Measurements from ENCODE around the gene LMF1. TPM values are rescaled to one million over a fixed set of nuclear protein-coding genes. Genes with fewer than 3 reads are reported as not detected.

Gene LMF1
- total RNA-seq, 2 donors from 2014 or later: 15.8 to 20.1 TPM

- Histone ChIP-seq H3K36me3 (replicated peaks in 1 of 2; ENCODE audit: insufficient read depth in 1 of 2, low read depth in 2 of 2) (no peaks in the 10 kb centered on the region), H3K27me3 (no peaks in the 10 kb centered on the region), H3K9me3 (no peaks in the 10 kb centered on the region), H3K4me3 (no peak overlapping the region), H3K4me1 (no peaks in the 10 kb centered on the region), H3K27ac (no peak overlapping the region)
- DNase-seq (no peak), ATAC-seq (no peak)
- TF ChIP-seq, protein P1, sequence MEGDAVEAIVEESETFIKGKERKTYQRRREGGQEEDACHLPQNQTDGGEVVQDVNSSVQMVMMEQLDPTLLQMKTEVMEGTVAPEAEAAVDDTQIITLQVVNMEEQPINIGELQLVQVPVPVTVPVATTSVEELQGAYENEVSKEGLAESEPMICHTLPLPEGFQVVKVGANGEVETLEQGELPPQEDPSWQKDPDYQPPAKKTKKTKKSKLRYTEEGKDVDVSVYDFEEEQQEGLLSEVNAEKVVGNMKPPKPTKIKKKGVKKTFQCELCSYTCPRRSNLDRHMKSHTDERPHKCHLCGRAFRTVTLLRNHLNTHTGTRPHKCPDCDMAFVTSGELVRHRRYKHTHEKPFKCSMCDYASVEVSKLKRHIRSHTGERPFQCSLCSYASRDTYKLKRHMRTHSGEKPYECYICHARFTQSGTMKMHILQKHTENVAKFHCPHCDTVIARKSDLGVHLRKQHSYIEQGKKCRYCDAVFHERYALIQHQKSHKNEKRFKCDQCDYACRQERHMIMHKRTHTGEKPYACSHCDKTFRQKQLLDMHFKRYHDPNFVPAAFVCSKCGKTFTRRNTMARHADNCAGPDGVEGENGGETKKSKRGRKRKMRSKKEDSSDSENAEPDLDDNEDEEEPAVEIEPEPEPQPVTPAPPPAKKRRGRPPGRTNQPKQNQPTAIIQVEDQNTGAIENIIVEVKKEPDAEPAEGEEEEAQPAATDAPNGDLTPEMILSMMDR (IDR thresholded peaks at IDR 0.05): no peak
- TF ChIP-seq POLR2A (IDR thresholded peaks at IDR 0.05): no peak
- 93 to 97% methylated on average over 11 to 22 of the region's 22 CpGs for WGBS, 2 donors
- intact Hi-C loops (cut with DNase I): no loop called here
Measured at GRCh38 chr16:876041-876335, 94.8 kb downstream of the LMF1 start.

DNA sequence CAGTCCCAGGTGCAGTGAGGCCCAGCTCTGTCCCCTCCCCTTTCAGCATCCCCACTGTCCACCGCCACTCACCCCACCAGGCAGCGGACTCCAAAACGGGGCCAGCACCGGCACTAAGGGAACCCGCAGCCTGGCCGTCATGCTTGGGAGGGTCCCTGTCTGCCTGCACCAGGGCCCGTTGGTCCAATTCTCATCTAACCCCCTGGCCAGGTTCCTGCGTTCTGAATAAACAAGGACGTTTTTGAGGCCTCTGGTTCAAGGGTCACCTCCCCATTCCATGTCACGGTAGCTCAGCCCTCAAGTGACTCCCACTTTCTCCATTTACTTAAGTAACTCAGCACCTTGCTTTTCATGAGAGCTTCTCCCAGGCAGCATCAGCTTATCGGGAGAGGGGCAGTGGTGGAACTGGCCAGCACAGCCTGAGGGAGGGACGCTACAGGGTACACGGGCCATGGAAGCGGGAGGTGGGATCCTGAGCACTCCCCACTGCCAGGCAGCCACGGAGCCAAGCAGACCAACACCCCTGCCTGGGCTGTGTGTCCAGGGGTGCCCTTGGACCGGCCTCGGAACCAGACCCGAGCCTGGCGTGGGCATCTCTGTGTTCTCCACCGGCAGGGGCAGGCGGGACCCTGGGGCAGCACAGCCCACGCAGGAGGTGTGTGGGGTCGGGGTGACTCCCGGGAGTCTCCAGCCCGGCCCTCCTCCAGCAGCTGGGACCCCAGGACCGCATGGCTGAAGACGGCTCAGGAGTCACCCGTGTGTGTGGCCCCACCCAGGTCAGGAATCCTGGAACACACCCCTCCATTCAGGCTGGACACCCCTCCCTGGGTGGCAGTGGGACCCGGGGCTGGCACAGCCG lies 95.4 kb downstream of the LMF1 start:
- H3K4me3 ChIP-seq: no peak overlapping the region
- H3K27ac ChIP-seq: no peak overlapping the region
- ATAC-seq (no peak), DNase-seq (no peak)
- no peaks in the 10 kb centered on the region for H3K4me1 ChIP-seq
- no peaks in the 10 kb centered on the region for H3K9me3 ChIP-seq
- H3K36me3 ChIP-seq (replicated peaks in 1 of 2; ENCODE audit: insufficient read depth in 1 of 2, low read depth in 2 of 2): no peaks in the 10 kb centered on the region
- intact Hi-C loops (cut with DNase I): no loop called here
- no peaks in the 10 kb centered on the region for H3K27me3 ChIP-seq
- 86 to 93% methylated on average over 9 to 29 of the region's 30 CpGs for WGBS, 2 donors
- TF ChIP-seq POLR2A (IDR thresholded peaks at IDR 0.05): no peak
- TF ChIP-seq, protein P1 (IDR thresholded peaks at IDR 0.05): no peak

DNA sequence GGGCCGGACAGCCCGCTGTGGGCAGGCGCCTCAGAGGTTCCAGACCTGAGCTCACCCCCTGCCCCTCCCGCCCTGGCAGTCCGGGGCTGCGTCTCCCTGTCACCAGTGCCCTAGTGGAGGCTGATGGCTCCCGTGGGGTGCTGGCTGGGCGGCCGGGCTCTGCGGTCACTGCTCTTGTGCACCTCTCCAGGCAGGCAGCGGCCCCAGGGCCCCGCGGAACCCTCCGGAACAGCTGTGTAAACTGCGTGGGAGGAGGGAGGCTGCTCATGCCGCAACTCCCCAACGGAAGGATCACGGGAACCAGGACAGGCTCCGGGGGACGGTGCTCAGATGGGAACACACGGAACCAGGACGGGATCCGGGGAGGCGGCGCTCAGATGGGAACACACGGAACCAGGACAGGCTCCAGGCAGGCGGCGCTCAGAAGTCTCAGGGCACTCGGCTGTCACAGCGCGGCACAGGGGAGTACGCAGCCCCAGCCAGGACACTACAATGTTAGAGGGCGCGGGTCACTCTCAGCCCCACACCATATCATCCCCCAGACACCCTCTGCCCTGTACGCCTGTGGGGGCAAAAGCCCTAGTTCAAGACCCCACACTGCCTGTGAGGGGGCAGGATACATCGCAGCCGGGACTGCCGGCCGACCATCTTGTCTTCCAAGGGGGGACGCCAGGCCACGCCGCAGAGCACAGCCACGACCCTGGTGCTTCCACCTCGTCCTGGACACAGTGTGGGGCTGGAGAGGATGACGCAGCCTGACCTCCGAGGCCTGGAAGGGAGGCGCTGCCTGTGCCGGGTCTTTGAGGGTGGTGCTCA lies 96.2 kb downstream of the LMF1 start:
- Histone ChIP-seq H3K27ac (no peak overlapping the region), H3K4me1 (no peaks in the 10 kb centered on the region), H3K27me3 (no peaks in the 10 kb centered on the region), H3K4me3 (no peak overlapping the region), H3K36me3 (replicated peaks in 1 of 2; ENCODE audit: insufficient read depth in 1 of 2, low read depth in 2 of 2) (no peaks in the 10 kb centered on the region), H3K9me3 (no peaks in the 10 kb centered on the region)
- ATAC-seq (no peak), DNase-seq (no peak)
- intact Hi-C loops (cut with DNase I): no loop called here
- 89 to 94% methylated on average over 19 to 41 of the region's 48 CpGs for WGBS, 2 donors
- no peak for TF ChIP-seq POLR2A (IDR thresholded peaks at IDR 0.05)
- TF ChIP-seq, protein P1 (IDR thresholded peaks at IDR 0.05): no peak

- no peak for TF ChIP-seq POLR2A (IDR thresholded peaks at IDR 0.05)
- TF ChIP-seq, protein P1 (IDR thresholded peaks at IDR 0.05): no peak
- no peaks in the 10 kb centered on the region for H3K4me1 ChIP-seq
- DNase-seq: no peak
Measured at GRCh38 chr16:873889-874288, 96.9 kb downstream of the LMF1 start.

More at GRCh38 chr16:873889-874288, 96.9 kb downstream of the LMF1 start:
- Histone ChIP-seq H3K27me3 (no peaks in the 10 kb centered on the region), H3K9me3 (no peaks in the 10 kb centered on the region), H3K27ac (no peak overlapping the region), H3K4me3 (no peak overlapping the region), H3K36me3 (replicated peaks in 1 of 2; ENCODE audit: insufficient read depth in 1 of 2, low read depth in 2 of 2) (no peaks in the 10 kb centered on the region)
- WGBS, 2 donors: 89% methylated on average over 18 to 22 of the region's 22 CpGs
- ATAC-seq: no peak
- intact Hi-C loops (cut with DNase I): no loop called here
